ENCODE data around the gene CNIH3.

DNA sequence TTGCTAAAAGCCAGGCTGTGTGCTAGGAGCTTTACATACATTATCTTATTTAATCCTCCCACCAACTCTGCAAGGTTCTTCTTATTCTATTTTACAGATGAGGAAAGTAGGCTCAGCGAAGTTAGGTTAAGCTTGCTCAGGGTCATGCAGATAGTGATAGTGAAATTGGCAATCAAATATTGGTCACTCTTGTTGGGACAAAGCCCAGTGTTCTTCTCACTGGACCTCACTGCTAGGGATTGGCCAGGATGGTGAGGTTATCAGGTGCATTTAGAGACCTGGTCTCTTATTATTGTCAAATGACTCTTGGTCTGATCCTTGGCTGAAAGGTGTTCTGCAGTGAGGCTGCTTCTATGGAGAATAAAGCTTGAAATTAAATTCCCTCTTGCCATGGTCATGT is 145.1 kb downstream of the CNIH3 start:
- TF ChIP-seq, protein P1, sequence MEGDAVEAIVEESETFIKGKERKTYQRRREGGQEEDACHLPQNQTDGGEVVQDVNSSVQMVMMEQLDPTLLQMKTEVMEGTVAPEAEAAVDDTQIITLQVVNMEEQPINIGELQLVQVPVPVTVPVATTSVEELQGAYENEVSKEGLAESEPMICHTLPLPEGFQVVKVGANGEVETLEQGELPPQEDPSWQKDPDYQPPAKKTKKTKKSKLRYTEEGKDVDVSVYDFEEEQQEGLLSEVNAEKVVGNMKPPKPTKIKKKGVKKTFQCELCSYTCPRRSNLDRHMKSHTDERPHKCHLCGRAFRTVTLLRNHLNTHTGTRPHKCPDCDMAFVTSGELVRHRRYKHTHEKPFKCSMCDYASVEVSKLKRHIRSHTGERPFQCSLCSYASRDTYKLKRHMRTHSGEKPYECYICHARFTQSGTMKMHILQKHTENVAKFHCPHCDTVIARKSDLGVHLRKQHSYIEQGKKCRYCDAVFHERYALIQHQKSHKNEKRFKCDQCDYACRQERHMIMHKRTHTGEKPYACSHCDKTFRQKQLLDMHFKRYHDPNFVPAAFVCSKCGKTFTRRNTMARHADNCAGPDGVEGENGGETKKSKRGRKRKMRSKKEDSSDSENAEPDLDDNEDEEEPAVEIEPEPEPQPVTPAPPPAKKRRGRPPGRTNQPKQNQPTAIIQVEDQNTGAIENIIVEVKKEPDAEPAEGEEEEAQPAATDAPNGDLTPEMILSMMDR (IDR thresholded peaks at IDR 0.05; ENCODE audit: extremely low read depth in 1 of 2, insufficient read depth in 1 of 2, low read depth in 1 of 2, low read length in 2 of 2) = no peak
- TF ChIP-seq EZH2 (IDR thresholded peaks at IDR 0.05; ENCODE audit: borderline replicate concordance, low read depth, low read length, severe bottlenecking) (no peak), POLR2AphosphoS5 (IDR thresholded peaks at IDR 0.05; ENCODE audit: insufficient read depth, low read depth, low read length) (no peak), POLR2A (IDR thresholded peaks at IDR 0.05; ENCODE audit: low read depth, low read length) (no peak), FOS (IDR thresholded peaks at IDR 0.05; ENCODE audit: borderline replicate concordance, insufficient read depth, low read length) (no peak), JUN (IDR thresholded peaks at IDR 0.05; ENCODE audit: borderline replicate concordance, insufficient read depth, insufficient read length, low read depth) (no peak), GATA2 (IDR thresholded peaks at IDR 0.05; ENCODE audit: insufficient read depth, insufficient read length, low read depth, low read length) (no peak)
- TF ChIP-seq, protein P2, sequence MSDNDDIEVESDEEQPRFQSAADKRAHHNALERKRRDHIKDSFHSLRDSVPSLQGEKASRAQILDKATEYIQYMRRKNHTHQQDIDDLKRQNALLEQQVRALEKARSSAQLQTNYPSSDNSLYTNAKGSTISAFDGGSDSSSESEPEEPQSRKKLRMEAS (IDR thresholded peaks at IDR 0.05; ENCODE audit: insufficient read depth, insufficient read length) = no peak

All from endothelial cell of umbilical vein (primary cell).